Stimulated activated naive CD8-positive, alpha-beta T cell treated with anti-CD3 and anti-CD28 coated beads, Interleukin-15, Interleukin-2, amounts not matched to agents 100 ng/mL and 50 ng/mL, for 24 hours (primary cell): ENCODE data around the gene SPATS1.

Experiments
- H3K27ac Mint-ChIP-seq: one replicate; pipeline ENCODE4 v1.8.0; 2021; ENCODE audit warnings: mild to moderate bottlenecking, mixed read lengths
- H3K27me3 Mint-ChIP-seq: one replicate; pipeline ENCODE4 v1.8.0; 2021; ENCODE audit warnings: mixed read lengths
- H3K36me3 Mint-ChIP-seq: one replicate; pipeline ENCODE4 v1.8.0; 2021; ENCODE audit warnings: low read depth, mixed read lengths
- H3K4me1 Mint-ChIP-seq: one replicate; pipeline ENCODE4 v1.8.0; 2021; ENCODE audit warnings: low read depth, mixed read lengths
- H3K4me3 Mint-ChIP-seq: one replicate; pipeline ENCODE4 v1.8.0; 2021; ENCODE audit warnings: mild to moderate bottlenecking, mixed read lengths
- H3K9me3 Mint-ChIP-seq: one replicate; pipeline ENCODE4 v1.8.0; 2021; ENCODE audit warnings: mixed read lengths

SPATS1 gene

DNA sequence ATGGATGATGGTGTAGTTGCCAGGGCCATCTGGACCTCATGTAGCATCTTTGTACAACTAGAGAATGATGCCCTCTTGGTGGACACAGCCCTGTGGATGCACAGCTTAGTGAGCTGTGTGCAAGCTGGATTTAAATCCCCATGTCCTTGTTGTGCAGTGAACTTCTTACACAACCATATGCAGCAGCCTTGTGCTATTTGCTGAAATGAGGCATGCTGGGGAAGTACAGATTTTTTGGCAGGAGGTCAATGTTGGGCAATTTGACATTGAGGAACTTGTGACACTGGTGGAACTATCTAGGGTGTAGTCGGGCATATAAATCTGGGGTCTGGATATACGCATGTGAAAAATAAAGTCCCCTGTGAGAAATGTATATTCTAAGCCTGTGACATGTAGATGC, 39.3 kb downstream of the SPATS1 start:
- Mint-ChIP-seq H3K9me3 (no peaks in the 10 kb centered on the region), H3K4me3 (no peak overlapping the region), H3K27me3 (peaks cover 3% of the 10 kb centered on the region), H3K4me1 (peaks cover 5% of the 10 kb centered on the region), H3K36me3 (no peaks in the 10 kb centered on the region), H3K27ac (no peak overlapping the region)

DNA sequence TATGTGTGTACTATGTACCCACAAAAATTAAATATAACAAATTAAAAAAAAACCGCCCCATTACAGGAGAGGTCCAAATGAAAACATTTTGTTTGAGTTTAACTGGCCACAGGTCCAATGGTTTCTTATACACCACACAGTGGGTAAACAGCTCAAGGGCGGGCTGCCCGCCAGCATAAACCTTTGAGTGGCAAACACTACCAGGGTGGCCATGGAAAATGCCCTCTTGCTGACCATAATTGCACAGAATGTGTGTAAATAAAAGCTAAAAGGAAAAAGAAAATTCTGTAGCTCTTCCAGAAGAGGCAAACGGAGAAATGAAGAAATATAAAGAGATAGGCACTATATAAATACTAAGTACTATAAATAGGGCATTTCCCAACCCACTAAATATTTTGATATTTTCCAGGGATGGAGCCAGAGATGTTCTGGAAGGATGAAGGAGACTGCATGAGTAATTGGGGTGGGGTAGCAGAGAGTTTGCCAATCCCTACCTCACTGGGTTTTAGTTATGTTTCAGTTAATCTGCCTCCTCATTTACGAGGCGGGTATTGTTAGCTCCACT, 44.0 kb downstream of the SPATS1 start:
- Mint-ChIP-seq H3K4me1 (peaks cover 39% of the 10 kb centered on the region), H3K27ac (peak overlapping the region; percentile 99)

DNA sequence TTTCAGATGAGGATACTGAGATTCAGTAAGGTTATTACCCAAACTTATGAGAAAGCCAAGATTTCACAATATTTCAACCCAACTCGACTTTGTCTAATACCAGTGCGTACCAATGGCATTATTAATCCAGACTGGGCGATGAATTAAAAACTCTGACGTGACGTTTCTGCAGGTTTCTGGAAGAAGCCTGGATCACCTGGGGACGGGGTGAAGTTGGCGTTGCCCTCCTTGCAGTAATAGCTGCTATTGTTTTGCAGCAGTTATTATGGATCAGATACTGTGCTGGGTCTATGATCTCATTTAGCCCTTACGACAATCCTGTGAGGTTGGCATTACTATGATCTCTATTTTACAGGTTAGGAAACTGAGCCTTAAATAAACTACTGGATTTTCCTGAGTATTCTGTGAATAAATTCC, 44.5 kb downstream of the SPATS1 start:
- H3K27ac Mint-ChIP-seq = peak overlapping the region; percentile 99
- H3K36me3 Mint-ChIP-seq = peaks cover 32% of the 10 kb centered on the region
- H3K9me3 Mint-ChIP-seq = no peaks in the 10 kb centered on the region
- H3K4me1 Mint-ChIP-seq = peaks cover 44% of the 10 kb centered on the region
- peak overlapping the region; percentile 98 for H3K4me3 Mint-ChIP-seq
- H3K27me3 Mint-ChIP-seq = no peaks in the 10 kb centered on the region

More for the DNA sequence above, 44.0 kb downstream of the SPATS1 start:
- Mint-ChIP-seq H3K36me3 (peaks cover 27% of the 10 kb centered on the region), H3K4me3 (peak overlapping the region; percentile 98), H3K9me3 (no peaks in the 10 kb centered on the region), H3K27me3 (peaks cover 3% of the 10 kb centered on the region)

DNA sequence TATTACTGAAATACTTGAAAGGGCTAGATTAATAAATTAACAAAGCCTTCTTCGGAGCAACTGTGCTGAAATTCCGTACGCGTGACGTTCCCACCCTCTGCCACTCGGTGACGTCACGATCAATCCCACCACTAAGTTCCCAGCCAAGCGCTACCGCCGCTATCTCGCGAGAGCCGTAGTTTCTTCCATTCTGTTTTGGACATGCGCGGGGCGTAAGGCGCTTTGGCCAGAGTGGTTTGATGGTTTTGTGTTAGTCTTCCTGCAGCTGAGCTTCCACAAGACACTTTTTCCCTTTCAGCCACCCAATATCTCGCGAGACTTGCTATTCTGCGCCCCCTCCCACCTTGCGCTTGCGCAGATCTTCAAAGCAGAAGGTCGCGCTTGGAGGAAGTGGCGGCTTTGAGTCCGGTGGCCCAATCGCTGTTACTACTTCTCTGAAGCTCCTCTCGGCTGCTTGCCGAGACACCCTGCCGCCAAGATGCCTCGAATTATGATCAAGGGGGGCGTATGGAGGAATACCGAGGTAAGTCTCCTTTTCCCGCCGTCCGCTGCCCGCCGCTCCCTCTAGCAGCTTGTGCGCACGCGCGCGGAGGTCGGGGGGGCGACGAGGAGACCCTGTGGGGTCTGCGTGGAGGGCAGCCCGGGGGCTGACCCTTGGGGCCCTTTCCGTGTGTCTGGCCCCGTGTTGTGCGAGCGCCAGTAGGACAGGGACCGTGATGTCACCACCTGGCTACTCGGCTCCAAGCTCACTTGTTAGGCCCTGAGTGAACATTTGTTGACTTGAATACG, 45.1 kb downstream of the SPATS1 start, which contains the start of gene CDC5L:
Gene CDC5L (plus strand): TSS at position 361 of the 789 bp plus-strand sequence. CDS start 118 bp downstream, at position 479.
- Mint-ChIP-seq H3K4me3 (peak within 1 kb of the TSS; percentile 98), H3K27ac (peak within 1 kb of the TSS; percentile 99), H3K27me3 (no peaks in the 10 kb centered on the region), H3K36me3 (peaks cover 38% of the 10 kb centered on the region), H3K4me1 (peaks cover 45% of the 10 kb centered on the region), H3K9me3 (no peaks in the 10 kb centered on the region)

DNA sequence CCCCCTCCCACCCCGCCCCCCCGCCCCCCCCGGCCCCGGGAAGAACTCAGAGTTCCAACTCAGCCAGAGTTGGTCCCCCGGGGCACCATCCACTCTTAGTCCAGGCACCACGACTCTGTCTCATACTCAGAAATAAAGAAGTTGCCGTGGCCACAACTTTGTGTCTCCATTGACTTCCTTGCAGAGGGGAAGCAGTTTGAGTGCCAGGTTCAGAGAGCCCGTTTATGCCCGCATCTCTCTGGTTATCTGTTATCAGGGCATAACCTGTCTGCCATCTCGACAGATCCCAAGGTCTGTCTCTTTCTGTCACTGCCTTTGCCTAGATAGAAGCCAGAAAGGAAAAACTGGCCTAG, 45.7 kb downstream of the SPATS1 start:
- Mint-ChIP-seq H3K27ac (peak overlapping the region; percentile 99), H3K36me3 (peaks cover 43% of the 10 kb centered on the region), H3K27me3 (no peaks in the 10 kb centered on the region), H3K4me1 (peaks cover 45% of the 10 kb centered on the region), H3K4me3 (peak overlapping the region; percentile 98), H3K9me3 (no peaks in the 10 kb centered on the region)

DNA sequence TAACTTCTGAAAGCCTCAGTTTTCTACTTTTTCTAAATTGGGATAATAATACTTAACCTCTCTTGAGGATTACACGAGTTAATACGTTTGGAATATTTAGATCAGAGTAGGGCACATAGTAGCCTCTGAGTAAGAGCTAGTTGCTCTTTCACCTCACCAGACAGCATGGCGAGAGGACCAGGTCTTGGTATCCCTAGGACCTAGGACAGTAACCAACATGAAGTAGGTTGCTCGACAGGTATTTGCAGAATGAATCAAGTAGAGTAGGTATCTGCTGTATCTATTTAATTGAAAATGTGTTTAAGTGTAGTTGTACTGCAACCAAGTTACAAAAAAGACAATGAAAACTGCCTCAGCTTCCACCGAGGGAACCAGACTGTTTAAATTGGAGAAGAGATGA, 46.4 kb downstream of the SPATS1 start:
- Mint-ChIP-seq H3K4me3 (peak overlapping the region; percentile 98), H3K27me3 (no peaks in the 10 kb centered on the region), H3K9me3 (no peaks in the 10 kb centered on the region), H3K27ac (peak overlapping the region; percentile 99), H3K4me1 (peaks cover 45% of the 10 kb centered on the region), H3K36me3 (peaks cover 51% of the 10 kb centered on the region)

DNA sequence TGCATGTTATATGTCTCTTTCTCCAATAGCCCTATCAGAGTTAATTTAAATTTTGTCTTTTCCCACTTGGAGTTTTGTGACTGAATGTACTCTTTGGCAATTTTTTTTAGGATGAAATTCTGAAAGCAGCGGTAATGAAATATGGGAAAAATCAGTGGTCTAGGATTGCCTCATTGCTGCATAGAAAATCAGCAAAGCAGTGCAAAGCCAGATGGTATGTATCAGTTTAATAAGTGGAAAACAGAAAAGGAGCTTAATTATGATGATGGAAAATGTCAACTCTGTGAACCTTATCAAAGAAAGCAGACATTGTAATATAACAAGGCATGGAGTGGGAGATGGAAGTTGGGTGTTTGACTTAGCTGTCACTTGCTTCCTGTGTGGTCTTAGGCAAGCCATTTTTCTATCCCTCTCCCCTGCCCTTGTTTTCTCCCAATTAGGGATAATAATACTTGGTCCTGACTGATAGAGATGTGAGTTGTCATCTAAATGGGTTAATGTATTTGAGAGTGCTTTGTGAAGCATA, 47.8 kb downstream of the SPATS1 start:
- H3K36me3 Mint-ChIP-seq = peaks cover 62% of the 10 kb centered on the region
- peaks cover 48% of the 10 kb centered on the region for H3K4me1 Mint-ChIP-seq
- H3K4me3 Mint-ChIP-seq = peak overlapping the region; percentile 98
- H3K27ac Mint-ChIP-seq = no peak overlapping the region
- H3K9me3 Mint-ChIP-seq = no peaks in the 10 kb centered on the region
- H3K27me3 Mint-ChIP-seq = no peaks in the 10 kb centered on the region
